ENCODE results near the gene GKAP1.

- TF ChIP-seq NFIC (IDR thresholded peaks at IDR 0.05; ENCODE audit: low read length) = no peak
- no peak for TF ChIP-seq POLR2A (IDR thresholded peaks at IDR 0.05; ENCODE audit: insufficient read depth in 1 of 2, low read depth in 2 of 2, low read length in 2 of 2)
- no peak for TF ChIP-seq NR1H2 (CRISPR knock-in tag; IDR thresholded peaks at IDR 0.05; ENCODE audit: borderline replicate concordance, low read depth)
- no peak for TF ChIP-seq ATM (IDR thresholded peaks at IDR 0.05; ENCODE audit: borderline replicate concordance)
- no peak for TF ChIP-seq ZBTB46 (CRISPR knock-in tag; IDR thresholded peaks at IDR 0.05; ENCODE audit: borderline replicate concordance)
- no peak for TF ChIP-seq ZNF792 (CRISPR knock-in tag; IDR thresholded peaks at IDR 0.05)
- TF ChIP-seq, protein P1, sequence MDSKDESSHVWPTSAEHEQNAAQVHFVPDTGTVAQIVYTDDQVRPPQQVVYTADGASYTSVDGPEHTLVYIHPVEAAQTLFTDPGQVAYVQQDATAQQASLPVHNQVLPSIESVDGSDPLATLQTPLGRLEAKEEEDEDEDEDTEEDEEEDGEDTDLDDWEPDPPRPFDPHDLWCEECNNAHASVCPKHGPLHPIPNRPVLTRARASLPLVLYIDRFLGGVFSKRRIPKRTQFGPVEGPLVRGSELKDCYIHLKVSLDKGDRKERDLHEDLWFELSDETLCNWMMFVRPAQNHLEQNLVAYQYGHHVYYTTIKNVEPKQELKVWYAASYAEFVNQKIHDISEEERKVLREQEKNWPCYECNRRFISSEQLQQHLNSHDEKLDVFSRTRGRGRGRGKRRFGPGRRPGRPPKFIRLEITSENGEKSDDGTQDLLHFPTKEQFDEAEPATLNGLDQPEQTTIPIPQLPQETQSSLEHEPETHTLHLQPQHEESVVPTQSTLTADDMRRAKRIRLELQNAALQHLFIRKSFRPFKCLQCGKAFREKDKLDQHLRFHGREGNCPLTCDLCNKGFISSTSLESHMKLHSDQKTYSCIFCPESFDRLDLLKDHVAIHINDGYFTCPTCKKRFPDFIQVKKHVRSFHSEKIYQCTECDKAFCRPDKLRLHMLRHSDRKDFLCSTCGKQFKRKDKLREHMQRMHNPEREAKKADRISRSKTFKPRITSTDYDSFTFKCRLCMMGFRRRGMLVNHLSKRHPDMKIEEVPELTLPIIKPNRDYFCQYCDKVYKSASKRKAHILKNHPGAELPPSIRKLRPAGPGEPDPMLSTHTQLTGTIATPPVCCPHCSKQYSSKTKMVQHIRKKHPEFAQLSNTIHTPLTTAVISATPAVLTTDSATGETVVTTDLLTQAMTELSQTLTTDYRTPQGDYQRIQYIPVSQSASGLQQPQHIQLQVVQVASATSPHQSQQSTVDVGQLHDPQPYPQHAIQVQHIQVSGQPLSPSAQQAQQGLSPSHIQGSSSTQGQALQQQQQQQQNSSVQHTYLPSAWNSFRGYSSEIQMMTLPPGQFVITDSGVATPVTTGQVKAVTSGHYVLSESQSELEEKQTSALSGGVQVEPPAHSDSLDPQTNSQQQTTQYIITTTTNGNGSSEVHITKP (CRISPR knock-in tag; IDR thresholded peaks at IDR 0.05; ENCODE audit: low read depth) = no peak
- TF ChIP-seq, protein P2, sequence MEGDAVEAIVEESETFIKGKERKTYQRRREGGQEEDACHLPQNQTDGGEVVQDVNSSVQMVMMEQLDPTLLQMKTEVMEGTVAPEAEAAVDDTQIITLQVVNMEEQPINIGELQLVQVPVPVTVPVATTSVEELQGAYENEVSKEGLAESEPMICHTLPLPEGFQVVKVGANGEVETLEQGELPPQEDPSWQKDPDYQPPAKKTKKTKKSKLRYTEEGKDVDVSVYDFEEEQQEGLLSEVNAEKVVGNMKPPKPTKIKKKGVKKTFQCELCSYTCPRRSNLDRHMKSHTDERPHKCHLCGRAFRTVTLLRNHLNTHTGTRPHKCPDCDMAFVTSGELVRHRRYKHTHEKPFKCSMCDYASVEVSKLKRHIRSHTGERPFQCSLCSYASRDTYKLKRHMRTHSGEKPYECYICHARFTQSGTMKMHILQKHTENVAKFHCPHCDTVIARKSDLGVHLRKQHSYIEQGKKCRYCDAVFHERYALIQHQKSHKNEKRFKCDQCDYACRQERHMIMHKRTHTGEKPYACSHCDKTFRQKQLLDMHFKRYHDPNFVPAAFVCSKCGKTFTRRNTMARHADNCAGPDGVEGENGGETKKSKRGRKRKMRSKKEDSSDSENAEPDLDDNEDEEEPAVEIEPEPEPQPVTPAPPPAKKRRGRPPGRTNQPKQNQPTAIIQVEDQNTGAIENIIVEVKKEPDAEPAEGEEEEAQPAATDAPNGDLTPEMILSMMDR (CRISPR knock-in tag; IDR thresholded peaks at IDR 0.05) = no peak
- no peak for TF ChIP-seq SIN3A (IDR thresholded peaks at IDR 0.05; ENCODE audit: borderline replicate concordance, low read depth, low read length)
- no peak for TF ChIP-seq SUZ12 (IDR thresholded peaks at IDR 0.05; ENCODE audit: low read depth, low read length)
- TF ChIP-seq JUND (CRISPR knock-in tag; IDR thresholded peaks at IDR 0.05) = no peak
Measured at GRCh38 chr9:83749706-83750105, 67.9 kb downstream of the GKAP1 start.

Data from HepG2 (cell line).